ENCODE measurements around the gene TRIM62.
A peak's percentile ranks its signal among the peaks of the same experiment; 100 is the strongest.

Gene TRIM62

GRCh38 chr1:33188572-33189275 lies 6.9 kb upstream of the TRIM62 start:
- Mint-ChIP-seq H3K9me3 (no peaks in the 10 kb centered on the region), H3K4me3 (no peak overlapping the region), H3K36me3 (no peaks in the 10 kb centered on the region), H3K27ac (no peak overlapping the region), H3K4me1 (peaks cover 5% of the 10 kb centered on the region), H3K27me3 (peaks cover 34% of the 10 kb centered on the region)
- CTCF ChIA-PET = interaction anchor here (1.0 kb wide), 1 partner anchor 94 kb away, joined by 3 read pairs; no protein-coding TSS in a partner anchor
- no peak for DNase-seq

- Mint-ChIP-seq H3K9me3 (no peaks in the 10 kb centered on the region), H3K27ac (no peak overlapping the region), H3K4me3 (no peak overlapping the region), H3K36me3 (no peaks in the 10 kb centered on the region), H3K27me3 (peaks cover 44% of the 10 kb centered on the region), H3K4me1 (peaks cover 12% of the 10 kb centered on the region)
- no peak for DNase-seq
- CTCF ChIA-PET = no interaction called here
Observed at GRCh38 chr1:33186936-33187335, 5.1 kb upstream of the TRIM62 start.

- Mint-ChIP-seq H3K27ac (no peak overlapping the region), H3K4me1 (peaks cover 11% of the 10 kb centered on the region), H3K4me3 (no peak overlapping the region), H3K9me3 (no peaks in the 10 kb centered on the region), H3K36me3 (no peaks in the 10 kb centered on the region), H3K27me3 (peaks cover 53% of the 10 kb centered on the region)
- no peak for DNase-seq
- CTCF ChIA-PET = no interaction called here
Observed at GRCh38 chr1:33185541-33185940, 3.7 kb upstream of the TRIM62 start.

GRCh38 chr1:33183306-33183705 lies 1.5 kb upstream of the TRIM62 start:
- no peak for DNase-seq
- peaks cover 20% of the 10 kb centered on the region for H3K4me1 Mint-ChIP-seq
- no peak overlapping the region for H3K27ac Mint-ChIP-seq
- CTCF ChIA-PET = interaction anchor here (1.2 kb wide), 1 partner anchor 112 kb away, joined by 3 read pairs; no protein-coding TSS in a partner anchor
- peaks cover 53% of the 10 kb centered on the region for H3K27me3 Mint-ChIP-seq
- H3K9me3 Mint-ChIP-seq = no peaks in the 10 kb centered on the region
- peaks cover 3% of the 10 kb centered on the region for H3K36me3 Mint-ChIP-seq
- H3K4me3 Mint-ChIP-seq = peak overlapping the region; percentile 92

- CTCF ChIA-PET = interaction anchor here (1.2 kb wide), 1 partner anchor 113 kb away, joined by 3 read pairs; no protein-coding TSS in a partner anchor
- Mint-ChIP-seq H3K4me1 (peaks cover 20% of the 10 kb centered on the region), H3K27ac (no peak overlapping the region), H3K27me3 (peaks cover 53% of the 10 kb centered on the region), H3K9me3 (no peaks in the 10 kb centered on the region), H3K36me3 (peaks cover 3% of the 10 kb centered on the region), H3K4me3 (peak overlapping the region; percentile 92)
- DNase-seq = no peak
Observed at GRCh38 chr1:33182896-33183295, 1.1 kb upstream of the TRIM62 start.

- Mint-ChIP-seq H3K9me3 (no peaks in the 10 kb centered on the region), H3K36me3 (peaks cover 3% of the 10 kb centered on the region)
Observed at GRCh38 chr1:33182401-33182841, 578 bp upstream of the TRIM62 start.

GRCh38 chr1:33180911-33181890 lies 642 bp downstream of the TRIM62 start:
- Mint-ChIP-seq H3K9me3 (no peaks in the 10 kb centered on the region), H3K4me1 (peaks cover 20% of the 10 kb centered on the region), H3K36me3 (peaks cover 3% of the 10 kb centered on the region), H3K27me3 (peaks cover 44% of the 10 kb centered on the region), H3K27ac (peak overlapping the region; percentile 92), H3K4me3 (peak overlapping the region; percentile 92)
- CTCF ChIA-PET = interaction anchor here (1.0 to 1.8 kb wide), 4 partner anchors 43 to 167 kb away, joined by 3 to 6 read pairs (median 4); no protein-coding TSS in a partner anchor
- peak; percentile 84 for DNase-seq

More at GRCh38 chr1:33182401-33182841, 578 bp upstream of the TRIM62 start:
- DNase-seq = no peak
- H3K4me1 Mint-ChIP-seq = peaks cover 20% of the 10 kb centered on the region
- H3K27me3 Mint-ChIP-seq = peaks cover 51% of the 10 kb centered on the region
- CTCF ChIA-PET = interaction anchor here (0.6 kb wide), 1 partner anchor 289 kb away, joined by 3 read pairs; no protein-coding TSS in a partner anchor
- H3K27ac Mint-ChIP-seq = no peak overlapping the region
- H3K4me3 Mint-ChIP-seq = peak overlapping the region; percentile 92

- peak overlapping the region; percentile 92 for H3K27ac Mint-ChIP-seq
- no peak for DNase-seq
- CTCF ChIA-PET = interaction anchor here (1.0 to 1.8 kb wide), 3 partner anchors 53 to 168 kb away, joined by 4 to 6 read pairs (median 4); no protein-coding TSS in a partner anchor
- no peaks in the 10 kb centered on the region for H3K9me3 Mint-ChIP-seq
- H3K4me3 Mint-ChIP-seq = peak overlapping the region; percentile 92
- H3K4me1 Mint-ChIP-seq = peaks cover 20% of the 10 kb centered on the region
- peaks cover 3% of the 10 kb centered on the region for H3K36me3 Mint-ChIP-seq
- H3K27me3 Mint-ChIP-seq = peaks cover 41% of the 10 kb centered on the region
Observed at GRCh38 chr1:33180226-33180910, 1.5 kb downstream of the TRIM62 start.

- Mint-ChIP-seq H3K27ac (peak overlapping the region; percentile 21), H3K36me3 (peaks cover 3% of the 10 kb centered on the region), H3K4me1 (peaks cover 20% of the 10 kb centered on the region), H3K27me3 (peaks cover 26% of the 10 kb centered on the region), H3K4me3 (no peak overlapping the region), H3K9me3 (no peaks in the 10 kb centered on the region)
- DNase-seq = no peak
- CTCF ChIA-PET = interaction anchor here (0.6 kb wide), 1 partner anchor 24 kb away, joined by 3 read pairs; no protein-coding TSS in a partner anchor
Observed at GRCh38 chr1:33178836-33179439, 2.9 kb downstream of the TRIM62 start.

- Mint-ChIP-seq H3K9me3 (no peaks in the 10 kb centered on the region), H3K27ac (no peak overlapping the region), H3K4me1 (peaks cover 23% of the 10 kb centered on the region), H3K36me3 (peaks cover 3% of the 10 kb centered on the region), H3K4me3 (no peak overlapping the region), H3K27me3 (peaks cover 18% of the 10 kb centered on the region)
- CTCF ChIA-PET = no interaction called here
- DNase-seq = no peak
Observed at GRCh38 chr1:33177996-33178540, 3.8 kb downstream of the TRIM62 start.

- no peak overlapping the region for H3K27ac Mint-ChIP-seq
- no peak overlapping the region for H3K4me3 Mint-ChIP-seq
- CTCF ChIA-PET = no interaction called here
- no peaks in the 10 kb centered on the region for H3K9me3 Mint-ChIP-seq
- peaks cover 9% of the 10 kb centered on the region for H3K27me3 Mint-ChIP-seq
- peaks cover 3% of the 10 kb centered on the region for H3K36me3 Mint-ChIP-seq
- H3K4me1 Mint-ChIP-seq = peaks cover 26% of the 10 kb centered on the region
- DNase-seq = no peak
Observed at GRCh38 chr1:33176887-33177286, 5.0 kb downstream of the TRIM62 start.

GRCh38 chr1:33176362-33176850 lies 5.4 kb downstream of the TRIM62 start:
- Mint-ChIP-seq H3K4me1 (peaks cover 26% of the 10 kb centered on the region), H3K27me3 (peaks cover 6% of the 10 kb centered on the region), H3K36me3 (peaks cover 3% of the 10 kb centered on the region), H3K27ac (no peak overlapping the region), H3K4me3 (no peak overlapping the region), H3K9me3 (no peaks in the 10 kb centered on the region)
- CTCF ChIA-PET = no interaction called here
- no peak for DNase-seq

- H3K4me3 Mint-ChIP-seq = no peak overlapping the region
- no peaks in the 10 kb centered on the region for H3K9me3 Mint-ChIP-seq
- H3K36me3 Mint-ChIP-seq = peaks cover 3% of the 10 kb centered on the region
- H3K4me1 Mint-ChIP-seq = peaks cover 24% of the 10 kb centered on the region
- peaks cover 1% of the 10 kb centered on the region for H3K27me3 Mint-ChIP-seq
- DNase-seq = no peak
- CTCF ChIA-PET = no interaction called here
- no peak overlapping the region for H3K27ac Mint-ChIP-seq
Observed at GRCh38 chr1:33175865-33176264, 6.0 kb downstream of the TRIM62 start.

Measured in activated naive CD4-positive, alpha-beta T cell treated with anti-CD3 and anti-CD28 coated beads, Interleukin-2, amount 10 ng/mL, durations not matched to agents 7 days and 5 days (primary cell).